Activated naive CD8-positive, alpha-beta T cell treated with anti-CD3 and anti-CD28 coated beads, Interleukin-2, amount 50 U/mL, for 24 hours (primary cell): ENCODE measurements around the gene ZNF74.
"Not testable (repeated sequence)": the region's sequence is repeated elsewhere in the genome, so short reads cannot be mapped to it uniquely, and the experiment has no call there.

Experiments
- ATAC-seq: fragments of 150-1000 bp; cut with Tn5 transposase; one replicate; pipeline ENCODE4 v1.10.0; 2021
- DNase-seq: peaks from one replicate; pipeline ENCODE4 v3.0.0; 2021
- H3K27ac Mint-ChIP-seq: one replicate; pipeline ENCODE4 v1.8.0; 2021; ENCODE audit warnings: mild to moderate bottlenecking, mixed read lengths
- H3K27me3 Mint-ChIP-seq: one replicate; pipeline ENCODE4 v1.8.0; 2021; ENCODE audit warnings: mixed read lengths
- H3K36me3 Mint-ChIP-seq: one replicate; pipeline ENCODE4 v1.8.0; 2021; ENCODE audit warnings: low read depth, mixed read lengths
- H3K4me1 Mint-ChIP-seq: one replicate; pipeline ENCODE4 v1.8.0; 2021; ENCODE audit warnings: mixed read lengths
- H3K4me3 Mint-ChIP-seq: one replicate; pipeline ENCODE4 v1.8.0; 2021; ENCODE audit warnings: mild to moderate bottlenecking, moderate library complexity, mixed read lengths
- H3K9me3 Mint-ChIP-seq: one replicate; pipeline ENCODE4 v1.8.0; 2021; ENCODE audit warnings: mixed read lengths

The ZNF74 gene

DNA sequence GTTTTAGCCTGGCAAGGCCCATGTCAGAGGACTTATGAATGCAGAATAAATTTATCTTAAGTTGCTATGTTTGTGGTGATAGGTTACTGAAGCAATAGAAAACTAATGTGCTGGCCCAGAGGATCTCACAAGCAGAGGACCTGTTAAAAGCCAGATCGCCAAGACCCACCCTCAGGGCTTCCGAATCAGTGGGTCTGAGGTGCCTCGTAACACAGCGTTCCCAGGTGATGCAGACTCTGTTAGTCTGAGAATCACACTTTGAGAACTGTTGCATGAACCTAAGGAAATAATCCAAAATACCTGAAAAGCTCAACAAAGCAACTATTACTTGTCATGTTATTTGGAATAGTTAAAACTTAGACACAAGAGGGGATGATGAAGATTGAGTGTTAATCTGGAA is 50.4 kb downstream of the ZNF74 start:
- no peaks in the 10 kb centered on the region for H3K9me3 Mint-ChIP-seq
- no peak for DNase-seq
- H3K27ac Mint-ChIP-seq, result no peak overlapping the region
- H3K4me3 Mint-ChIP-seq, result no peak overlapping the region
- H3K27me3 Mint-ChIP-seq, result no peaks in the 10 kb centered on the region
- H3K4me1 Mint-ChIP-seq, result no peaks in the 10 kb centered on the region
- H3K36me3 Mint-ChIP-seq, result peaks cover 2% of the 10 kb centered on the region
- no peak for ATAC-seq

GRCh38 chr22:20446383-20446970 is 52.5 kb downstream of the ZNF74 start:
- DNase-seq (no peak), ATAC-seq (no peak)
- H3K4me3 Mint-ChIP-seq, result no peak overlapping the region
- no peaks in the 10 kb centered on the region for H3K9me3 Mint-ChIP-seq
- no peak overlapping the region for H3K27ac Mint-ChIP-seq
- peaks cover 2% of the 10 kb centered on the region for H3K36me3 Mint-ChIP-seq
- H3K4me1 Mint-ChIP-seq, result no peaks in the 10 kb centered on the region
- H3K27me3 Mint-ChIP-seq, result no peaks in the 10 kb centered on the region

- ATAC-seq, result no peak
- Mint-ChIP-seq H3K27ac (no peak overlapping the region), H3K4me1 (no peaks in the 10 kb centered on the region), H3K36me3 (peaks cover 1% of the 10 kb centered on the region), H3K9me3 (no peaks in the 10 kb centered on the region), H3K27me3 (no peaks in the 10 kb centered on the region), H3K4me3 (no peak overlapping the region)
- no peak for DNase-seq
Measured at GRCh38 chr22:20448630-20449029, 54.7 kb downstream of the ZNF74 start.

DNA sequence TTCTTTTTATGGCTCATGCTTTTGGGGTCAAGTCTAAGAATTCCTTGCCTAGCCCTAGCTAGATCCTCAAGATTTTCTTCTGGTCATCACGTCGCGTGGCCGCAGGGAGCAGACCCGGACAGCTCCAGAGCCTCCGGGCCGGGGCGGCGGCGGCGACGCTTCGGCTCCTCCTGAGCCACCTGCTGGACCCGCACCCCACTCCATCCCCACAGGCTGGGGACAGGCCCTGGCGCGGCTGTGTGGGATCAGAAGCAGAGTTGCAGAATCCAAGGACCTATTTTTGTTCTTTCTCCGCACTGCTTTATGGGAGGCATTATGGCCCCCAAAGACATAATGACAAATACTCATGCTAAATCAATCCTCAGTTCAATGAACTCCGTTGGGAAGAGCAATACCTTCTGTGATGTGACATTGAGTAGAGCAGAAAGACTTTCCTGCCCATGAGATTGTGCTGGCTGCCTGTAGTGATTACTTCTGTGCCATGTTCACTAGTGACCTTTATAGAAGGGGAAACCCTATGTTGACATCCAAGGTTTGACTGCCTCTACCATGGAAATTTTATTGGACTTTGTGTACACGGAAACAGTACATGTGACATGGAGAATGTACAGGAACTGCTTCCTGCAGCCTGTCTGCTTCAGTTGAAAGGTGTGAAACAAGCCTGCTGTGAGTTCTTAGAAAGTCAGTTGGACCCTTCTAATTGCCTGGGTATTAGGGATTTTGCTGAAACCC is 56.0 kb downstream of the ZNF74 start:
- DNase-seq, result no peak
- Mint-ChIP-seq H3K9me3 (no peaks in the 10 kb centered on the region), H3K36me3 (peaks cover 1% of the 10 kb centered on the region), H3K27me3 (no peaks in the 10 kb centered on the region), H3K27ac (no peak overlapping the region), H3K4me3 (no peak overlapping the region), H3K4me1 (no peaks in the 10 kb centered on the region)
- no peak for ATAC-seq

- Mint-ChIP-seq H3K9me3 (no peaks in the 10 kb centered on the region), H3K36me3 (peaks cover 5% of the 10 kb centered on the region), H3K4me3 (no peak overlapping the region), H3K4me1 (peaks cover under 1% of the 10 kb centered on the region), H3K27ac (no peak overlapping the region), H3K27me3 (no peaks in the 10 kb centered on the region)
- DNase-seq, result no peak
- no peak for ATAC-seq
Measured at GRCh38 chr22:20450551-20450906, 56.6 kb downstream of the ZNF74 start.

DNA sequence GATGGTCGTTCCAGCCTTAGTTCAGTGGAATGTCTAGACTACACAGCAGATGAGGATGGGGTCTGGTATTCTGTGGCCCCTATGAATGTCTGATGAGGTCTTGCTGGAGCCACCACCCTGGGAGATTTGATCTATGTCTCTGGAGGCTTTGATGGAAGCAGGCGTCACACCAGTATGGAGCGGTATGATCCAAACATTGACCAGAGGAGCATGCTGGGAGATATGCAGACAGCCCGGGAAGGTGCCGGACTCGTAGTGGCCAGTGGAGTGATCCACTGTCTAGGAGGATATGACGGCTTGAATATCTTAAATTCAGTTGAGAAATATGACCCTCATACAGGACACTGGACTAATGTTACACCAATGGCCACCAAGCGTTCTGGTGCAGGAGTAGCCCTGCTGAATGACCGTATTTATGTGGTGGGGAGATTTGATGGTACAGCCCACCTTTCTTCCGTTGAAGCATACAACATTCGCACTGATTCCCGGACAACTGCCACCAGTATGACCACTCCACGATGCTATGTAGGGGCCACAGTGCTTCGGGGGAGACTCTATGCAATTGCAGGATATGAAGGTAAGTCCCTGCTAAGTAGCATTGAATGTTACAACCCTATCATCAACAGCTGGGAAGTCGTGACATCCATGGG is 57.3 kb downstream of the ZNF74 start:
- not testable (repeated sequence) for DNase-seq, H3K9me3 Mint-ChIP-seq

GRCh38 chr22:20451920-20452319 is 58.0 kb downstream of the ZNF74 start:
- DNase-seq (no peak), ATAC-seq (no peak)
- H3K4me3 Mint-ChIP-seq, result no peak overlapping the region
- no peak overlapping the region for H3K27ac Mint-ChIP-seq
- H3K4me1 Mint-ChIP-seq, result peaks cover 12% of the 10 kb centered on the region
- H3K9me3 Mint-ChIP-seq, result no peaks in the 10 kb centered on the region
- H3K27me3 Mint-ChIP-seq, result no peaks in the 10 kb centered on the region
- H3K36me3 Mint-ChIP-seq, result peaks cover 5% of the 10 kb centered on the region

More for the DNA sequence above, 57.3 kb downstream of the ZNF74 start:
- not testable (repeated sequence) for H3K27ac Mint-ChIP-seq, H3K36me3 Mint-ChIP-seq, H3K4me3 Mint-ChIP-seq, H3K27me3 Mint-ChIP-seq, ATAC-seq, H3K4me1 Mint-ChIP-seq

DNA sequence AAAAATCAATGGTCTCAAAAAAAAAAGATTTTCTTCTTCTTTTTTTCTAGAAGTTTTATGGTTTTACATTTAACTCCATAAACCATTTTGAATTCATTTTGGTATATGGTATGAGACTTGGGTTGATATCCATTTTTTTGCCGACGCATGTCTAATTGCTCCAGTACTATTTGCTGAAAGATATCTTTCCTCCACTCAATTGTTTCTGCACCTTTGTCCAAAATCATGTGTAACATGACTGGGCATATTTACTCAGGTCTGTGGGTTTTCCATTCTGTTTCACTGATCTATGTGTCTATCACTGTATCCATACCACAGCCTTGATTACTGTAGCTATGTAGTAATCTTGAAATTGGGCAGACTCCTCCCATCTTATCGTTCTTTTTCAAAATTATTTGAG is 59.3 kb downstream of the ZNF74 start:
- no peak for ATAC-seq

GRCh38 chr22:20455709-20456063 is 61.7 kb downstream of the ZNF74 start:
- H3K4me3 Mint-ChIP-seq, result no peak overlapping the region
- H3K4me1 Mint-ChIP-seq, result peaks cover 16% of the 10 kb centered on the region
- H3K27me3 Mint-ChIP-seq, result no peaks in the 10 kb centered on the region
- no peak overlapping the region for H3K27ac Mint-ChIP-seq
- H3K36me3 Mint-ChIP-seq, result peaks cover 5% of the 10 kb centered on the region
- ATAC-seq (no peak), DNase-seq (no peak)
- H3K9me3 Mint-ChIP-seq, result no peaks in the 10 kb centered on the region

More for the DNA sequence above, 59.3 kb downstream of the ZNF74 start:
- DNase-seq, result no peak
- no peaks in the 10 kb centered on the region for H3K27me3 Mint-ChIP-seq
- no peaks in the 10 kb centered on the region for H3K9me3 Mint-ChIP-seq
- no peak overlapping the region for H3K4me3 Mint-ChIP-seq
- peaks cover 5% of the 10 kb centered on the region for H3K36me3 Mint-ChIP-seq
- peaks cover 12% of the 10 kb centered on the region for H3K4me1 Mint-ChIP-seq
- no peak overlapping the region for H3K27ac Mint-ChIP-seq

- H3K4me1 Mint-ChIP-seq, result peaks cover 16% of the 10 kb centered on the region
- H3K36me3 Mint-ChIP-seq, result peaks cover 5% of the 10 kb centered on the region
- no peak overlapping the region for H3K27ac Mint-ChIP-seq
- ATAC-seq (peak; percentile 89), DNase-seq (peak; percentile 79)
- no peak overlapping the region for H3K4me3 Mint-ChIP-seq
- no peaks in the 10 kb centered on the region for H3K27me3 Mint-ChIP-seq
- no peaks in the 10 kb centered on the region for H3K9me3 Mint-ChIP-seq
Measured at GRCh38 chr22:20456064-20456721, 62.2 kb downstream of the ZNF74 start.

DNA sequence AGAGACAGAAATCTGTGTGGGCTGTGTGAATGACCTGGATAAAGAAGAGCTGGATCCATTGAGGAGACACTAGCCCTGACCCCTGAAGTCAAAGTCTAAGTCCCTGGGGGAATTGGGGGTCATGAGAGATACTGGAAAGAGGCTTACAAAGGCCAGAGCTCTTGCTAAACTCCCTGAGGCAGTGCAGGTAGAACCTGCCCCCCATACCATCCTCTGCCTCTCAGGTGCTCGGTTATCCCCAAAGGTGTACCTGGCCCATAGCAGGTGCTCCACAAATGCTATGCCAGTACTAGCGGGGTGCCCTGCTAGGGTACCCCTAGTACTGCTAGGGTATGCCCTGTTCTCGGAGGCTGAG is 62.7 kb downstream of the ZNF74 start:
- Mint-ChIP-seq H3K27me3 (no peaks in the 10 kb centered on the region), H3K4me1 (peaks cover 16% of the 10 kb centered on the region), H3K4me3 (no peak overlapping the region), H3K27ac (no peak overlapping the region), H3K36me3 (peaks cover 5% of the 10 kb centered on the region), H3K9me3 (no peaks in the 10 kb centered on the region)
- no peak for DNase-seq
- ATAC-seq, result no peak

DNA sequence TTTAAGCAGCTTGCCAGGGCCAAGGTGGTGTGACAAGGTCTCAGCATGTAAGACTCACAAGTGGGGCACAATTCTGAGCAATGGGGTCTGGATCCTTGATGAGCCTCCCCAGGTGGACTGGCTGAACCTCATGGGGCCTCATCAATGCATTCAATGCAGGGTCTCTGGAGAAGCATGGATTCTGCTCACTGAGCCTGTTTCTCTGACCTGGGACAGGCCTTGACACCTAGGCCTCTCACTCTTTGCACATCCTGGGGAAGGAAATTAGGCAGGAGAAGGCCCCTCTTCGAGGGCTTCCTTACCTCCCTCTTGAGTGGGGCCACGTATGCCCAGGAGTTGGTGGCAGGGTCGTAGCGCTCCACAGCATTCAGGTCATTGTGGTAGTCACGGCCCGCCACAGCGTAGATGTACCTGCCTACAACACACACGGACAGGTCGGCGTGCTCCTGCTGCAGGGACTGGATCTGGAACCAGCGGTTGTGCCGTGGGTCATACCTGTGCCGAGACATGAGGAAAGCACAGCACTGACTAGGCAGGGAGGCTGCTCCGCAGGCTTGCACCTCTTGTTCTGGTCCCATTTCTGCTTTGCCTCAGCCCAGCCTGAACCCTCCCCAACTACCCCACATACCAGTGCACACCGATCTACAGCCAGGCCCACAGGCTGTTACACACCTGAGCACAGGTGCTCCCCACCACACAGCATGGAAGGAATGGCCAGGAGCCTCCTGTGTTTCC is 63.7 kb downstream of the ZNF74 start:
- Mint-ChIP-seq H3K27ac (no peak overlapping the region), H3K27me3 (no peaks in the 10 kb centered on the region), H3K9me3 (no peaks in the 10 kb centered on the region), H3K4me3 (no peak overlapping the region), H3K36me3 (peaks cover 5% of the 10 kb centered on the region), H3K4me1 (peaks cover 20% of the 10 kb centered on the region)
- ATAC-seq (no peak), DNase-seq (no peak)
